Calu3 (cell line): Measurements from ENCODE around the gene RHBDD2. TPM values are rescaled to one million over a fixed set of nuclear protein-coding genes. Genes with fewer than 3 reads are reported as not detected.

Experiments
- BruUV-seq: library from RNA; stranded (reverse); fragments of 400-500 nt; replicated peaks from 2 replicates; lab custom pipeline; 2021; lab: Mats Ljungman, UMichigan
- CTCF ChIA-PET: fragments of 300-600 bp; sonication (Branson Sonifier 250); formaldehyde crosslinking; loops from one replicate; lab custom pipeline; 2022; ENCODE audit warnings: antibody characterized with exemption; lab: Charles Lee
- DNase-seq: peaks from one replicate; pipeline ENCODE4 v3.0.0; 2022
- H3K27ac Mint-ChIP-seq: one replicate; pipeline ENCODE4 v1.8.0; 2022; ENCODE audit warnings: mixed read lengths; ENCODE audit not compliant: unreplicated experiment
- H3K27me3 Mint-ChIP-seq: one replicate; pipeline ENCODE4 v1.8.0; 2022; ENCODE audit warnings: mixed read lengths; ENCODE audit not compliant: unreplicated experiment
- H3K36me3 Mint-ChIP-seq: one replicate; pipeline ENCODE4 v1.8.0; 2022; ENCODE audit warnings: mild to moderate bottlenecking, moderate library complexity, mixed read lengths; ENCODE audit not compliant: insufficient read depth, unreplicated experiment
- H3K4me1 Mint-ChIP-seq: one replicate; pipeline ENCODE4 v1.8.0; 2022; ENCODE audit warnings: mild to moderate bottlenecking, low read depth, mixed read lengths; ENCODE audit not compliant: unreplicated experiment
- H3K4me3 Mint-ChIP-seq: one replicate; pipeline ENCODE4 v1.8.0; 2022; ENCODE audit warnings: mild to moderate bottlenecking, low read depth, moderate library complexity, mixed read lengths; ENCODE audit not compliant: unreplicated experiment
- H3K9me3 Mint-ChIP-seq: one replicate; pipeline ENCODE4 v1.8.0; 2022; ENCODE audit warnings: low read depth, mixed read lengths; ENCODE audit not compliant: unreplicated experiment
- intact Hi-C: fragments of 100-400 bp; cut with micrococcal nuclease; formaldehyde crosslinking; loops from one replicate; pipeline ENCODE4 v1.10.0; 2022; ENCODE audit not compliant: unreplicated experiment
- total RNA-seq: library from RNA; stranded (reverse); gene quantifications from 2 replicates; pipeline ENCODE4 v1.2.3, GENCODE V29; 2022
- TF ChIP-seq, protein P1 (sequence below): fragments of 200-600 bp; IDR thresholded peaks from one replicate; pipeline ENCODE4 v1.8.0; 2022; ENCODE audit warnings: antibody characterized with exemption; ENCODE audit not compliant: unreplicated experiment

The RHBDD2 gene
- total RNA-seq, 1 experiment from 2014 or later, result 35.3 TPM

DNA sequence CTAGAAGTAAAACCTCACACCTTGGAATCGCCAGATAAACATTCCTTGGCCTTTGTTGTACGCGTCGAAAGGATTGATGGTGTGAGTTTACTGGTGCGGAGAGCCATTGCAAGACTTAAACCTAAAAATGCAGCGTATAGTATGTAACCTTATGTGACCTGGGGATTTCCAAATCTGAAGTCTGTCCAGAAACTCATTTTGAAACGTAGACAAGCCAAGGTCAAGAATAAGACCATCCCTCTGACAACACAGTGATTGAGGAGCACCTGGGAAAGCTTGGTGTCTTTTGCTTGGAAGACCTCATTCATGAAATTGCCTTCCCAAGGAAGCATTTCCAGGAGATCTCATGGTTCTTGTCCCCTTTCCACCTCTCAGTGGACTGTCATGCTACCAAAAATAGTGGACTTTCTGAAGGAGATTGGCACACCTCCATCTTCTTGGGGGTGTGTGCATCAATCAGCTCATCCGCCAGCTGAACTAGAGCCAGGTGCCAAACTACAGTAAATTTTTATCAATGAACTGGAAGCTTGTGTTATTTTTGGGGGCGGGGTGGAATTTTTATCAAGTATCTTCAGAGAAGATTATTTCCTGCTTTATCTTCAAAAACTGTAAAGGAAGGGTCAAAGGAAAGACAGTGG lies 44.3 kb downstream of the RHBDD2 start:
- no peak overlapping the region for H3K27ac Mint-ChIP-seq

DNA sequence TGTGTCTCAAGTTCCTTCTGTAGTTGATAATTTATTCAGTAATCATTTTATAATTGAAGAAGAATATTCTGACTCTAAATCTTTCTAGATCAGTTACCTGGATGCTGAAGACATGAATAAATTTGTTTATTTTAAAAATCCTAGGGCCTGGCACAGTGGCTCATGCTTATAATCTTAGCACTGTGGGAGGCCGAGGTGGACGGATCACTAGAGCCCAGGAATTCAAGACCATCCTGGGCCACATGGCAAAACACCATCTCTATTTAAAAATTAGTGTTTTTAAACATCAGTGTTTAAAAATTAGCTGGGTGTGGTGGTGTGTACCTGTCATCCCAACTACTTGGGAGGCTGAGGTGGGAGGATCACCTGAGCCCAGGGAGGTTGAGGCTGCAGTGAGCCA lies 45.4 kb downstream of the RHBDD2 start:
- Mint-ChIP-seq H3K4me1 (no peaks in the 10 kb centered on the region), H3K36me3 (no peaks in the 10 kb centered on the region), H3K27me3 (no peaks in the 10 kb centered on the region), H3K27ac (no peak overlapping the region), H3K4me3 (no peak overlapping the region), H3K9me3 (no peaks in the 10 kb centered on the region)
- intact Hi-C loops, result no loop called here
- no peak for DNase-seq
- TF ChIP-seq, protein P1, sequence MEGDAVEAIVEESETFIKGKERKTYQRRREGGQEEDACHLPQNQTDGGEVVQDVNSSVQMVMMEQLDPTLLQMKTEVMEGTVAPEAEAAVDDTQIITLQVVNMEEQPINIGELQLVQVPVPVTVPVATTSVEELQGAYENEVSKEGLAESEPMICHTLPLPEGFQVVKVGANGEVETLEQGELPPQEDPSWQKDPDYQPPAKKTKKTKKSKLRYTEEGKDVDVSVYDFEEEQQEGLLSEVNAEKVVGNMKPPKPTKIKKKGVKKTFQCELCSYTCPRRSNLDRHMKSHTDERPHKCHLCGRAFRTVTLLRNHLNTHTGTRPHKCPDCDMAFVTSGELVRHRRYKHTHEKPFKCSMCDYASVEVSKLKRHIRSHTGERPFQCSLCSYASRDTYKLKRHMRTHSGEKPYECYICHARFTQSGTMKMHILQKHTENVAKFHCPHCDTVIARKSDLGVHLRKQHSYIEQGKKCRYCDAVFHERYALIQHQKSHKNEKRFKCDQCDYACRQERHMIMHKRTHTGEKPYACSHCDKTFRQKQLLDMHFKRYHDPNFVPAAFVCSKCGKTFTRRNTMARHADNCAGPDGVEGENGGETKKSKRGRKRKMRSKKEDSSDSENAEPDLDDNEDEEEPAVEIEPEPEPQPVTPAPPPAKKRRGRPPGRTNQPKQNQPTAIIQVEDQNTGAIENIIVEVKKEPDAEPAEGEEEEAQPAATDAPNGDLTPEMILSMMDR, result no peak
- no TSS peak for BruUV-seq
- CTCF ChIA-PET, result no interaction called here

More for the DNA sequence above, 44.3 kb downstream of the RHBDD2 start:
- no peaks in the 10 kb centered on the region for H3K36me3 Mint-ChIP-seq
- DNase-seq, result no peak
- no peak overlapping the region for H3K4me3 Mint-ChIP-seq
- H3K4me1 Mint-ChIP-seq, result no peaks in the 10 kb centered on the region
- TF ChIP-seq, protein P1, result no peak
- H3K27me3 Mint-ChIP-seq, result no peaks in the 10 kb centered on the region
- CTCF ChIA-PET, result no interaction called here
- no TSS peak for BruUV-seq
- intact Hi-C loops, result no loop called here
- no peaks in the 10 kb centered on the region for H3K9me3 Mint-ChIP-seq

DNA sequence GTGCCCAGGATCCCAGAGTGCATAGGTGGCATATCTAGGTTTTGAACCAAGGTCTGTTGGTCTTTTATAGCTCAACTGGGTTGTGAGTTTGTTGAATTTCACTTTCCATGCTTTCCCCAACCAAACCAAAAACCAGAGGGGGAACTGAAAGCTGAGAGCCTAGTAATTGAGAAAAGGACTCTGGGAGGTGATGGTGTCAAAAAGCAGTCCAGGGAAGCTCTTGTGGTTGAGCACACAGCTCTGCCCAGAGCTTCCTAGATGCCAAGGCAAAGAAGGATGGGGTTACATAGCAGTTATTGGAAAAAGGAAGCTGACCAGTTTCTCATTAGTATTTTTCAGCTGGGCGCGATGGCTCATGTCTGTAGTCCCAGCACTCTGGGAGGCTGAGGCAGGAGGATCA lies 46.1 kb downstream of the RHBDD2 start:
- no peaks in the 10 kb centered on the region for H3K27me3 Mint-ChIP-seq

DNA sequence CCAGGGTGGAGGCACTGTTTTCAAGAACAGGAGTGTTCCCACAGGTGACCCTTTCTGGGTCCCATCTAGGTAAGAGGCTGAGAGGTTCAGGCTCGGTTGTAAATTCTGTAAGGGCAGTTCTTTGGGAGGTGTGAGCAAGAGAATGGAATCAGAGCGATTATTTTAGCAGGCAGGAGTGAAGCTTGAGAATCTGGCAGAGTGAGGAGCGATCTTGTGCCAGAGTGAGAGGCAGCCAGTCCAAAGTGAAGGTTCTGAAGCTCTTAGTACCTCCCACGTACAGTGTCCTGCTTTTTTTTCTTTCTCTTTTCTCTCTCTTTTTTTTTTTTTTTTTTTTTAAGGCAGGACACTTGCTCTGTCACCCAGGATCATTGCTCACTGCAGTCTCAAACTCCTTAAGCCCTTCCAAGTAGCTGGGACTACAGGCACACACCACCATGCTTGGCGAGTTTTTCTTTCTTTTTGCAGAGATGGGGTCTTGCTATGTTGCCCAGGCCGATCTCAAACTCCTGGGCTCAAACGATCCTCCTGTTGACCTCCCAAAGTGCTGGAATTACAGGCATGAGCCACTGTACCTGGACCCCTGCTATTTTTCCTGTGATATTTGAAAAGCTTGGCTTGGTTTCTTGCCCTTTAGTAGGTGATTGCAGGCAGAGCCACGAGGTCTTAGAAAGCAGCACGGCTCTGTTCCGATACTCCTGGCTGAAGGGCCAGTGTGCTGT lies 47.0 kb downstream of the RHBDD2 start:
- no peaks in the 10 kb centered on the region for H3K9me3 Mint-ChIP-seq
- BruUV-seq, result no TSS peak

More for the DNA sequence above, 46.1 kb downstream of the RHBDD2 start:
- CTCF ChIA-PET, result interaction anchor here (1.2 kb wide), 1 partner anchor 9 kb away, joined by 3 read pairs; no protein-coding TSS in a partner anchor
- no TSS peak for BruUV-seq
- TF ChIP-seq, protein P1, result no peak
- H3K36me3 Mint-ChIP-seq, result no peaks in the 10 kb centered on the region
- no peak overlapping the region for H3K27ac Mint-ChIP-seq
- no peaks in the 10 kb centered on the region for H3K9me3 Mint-ChIP-seq
- no peaks in the 10 kb centered on the region for H3K4me1 Mint-ChIP-seq
- intact Hi-C loops, result no loop called here
- H3K4me3 Mint-ChIP-seq, result no peak overlapping the region
- no peak for DNase-seq

More for the DNA sequence above, 47.0 kb downstream of the RHBDD2 start:
- Mint-ChIP-seq H3K27ac (no peak overlapping the region), H3K4me1 (no peaks in the 10 kb centered on the region), H3K4me3 (no peak overlapping the region), H3K36me3 (no peaks in the 10 kb centered on the region), H3K27me3 (no peaks in the 10 kb centered on the region)
- TF ChIP-seq, protein P1, result no peak
- CTCF ChIA-PET, result interaction anchor here (1.2 kb wide), 1 partner anchor 10 kb away, joined by 3 read pairs; no protein-coding TSS in a partner anchor
- intact Hi-C loops, result no loop called here
- DNase-seq, result no peak
